BJ (cell line): ENCODE data around the gene DBNL. TPM values are rescaled to one million over a fixed set of nuclear protein-coding genes. Genes with fewer than 3 reads are reported as not detected.

ENCODE experiments used
- CTCF ChIA-PET: fragments of 350-600 bp; formaldehyde crosslinking; extraction: SDS; loops from one replicate; lab custom pipeline; 2021; ENCODE audit warnings: antibody characterized with exemption, inconsistent platforms; lab: Yijun Ruan, JAX
- POLR2A ChIA-PET: fragments of 300-600 bp; sonication (Branson Sonifier 250); formaldehyde crosslinking; extraction: SDS; loops from one replicate; lab custom pipeline; 2021; ENCODE audit warnings: antibody characterized with exemption; lab: Charles Lee
- DNase-seq: peaks from one replicate; pipeline ENCODE4 v3.0.0-alpha.2; 2011; ENCODE audit warnings: low read depth
- H3K27me3 ChIP-seq: 2 replicates; pipeline ENCODE4 v1.6.0; 2011; ENCODE audit warnings: low read length; ENCODE audit not compliant: control insufficient read depth, insufficient read depth
- H3K36me3 ChIP-seq: 2 replicates; pipeline ENCODE4 v1.5.1; 2011; ENCODE audit warnings: low read length; ENCODE audit not compliant: control insufficient read depth, insufficient read depth
- H3K4me3 ChIP-seq: 2 replicates; pipeline ENCODE4 v1.5.1; 2011; ENCODE audit warnings: low read depth, mild to moderate bottlenecking, control low read depth, low read length
- CTCF ChIP-seq: IDR thresholded peaks from 2 replicates; pipeline ENCODE4 v1.5.1; 2011; ENCODE audit warnings: low read depth, mild to moderate bottlenecking, control low read depth, inconsistent platforms, low read length, moderate library complexity; ENCODE audit not compliant: insufficient read depth
- polyA plus RNA-seq: library from polyadenylated mRNA; depleted of rRNA; stranded (reverse); fragments of >200 nt; gene quantifications from 2 replicates; pipeline ENCODE4 v1.2.3, GENCODE V29; 2011

The DBNL gene
- polyA plus RNA-seq, 1 experiment = 140 TPM

- peaks cover 41% of the 10 kb centered on the region for H3K36me3 ChIP-seq
- POLR2A ChIA-PET = no interaction called here
- no peak for DNase-seq
These were observed 8.4 kb downstream of the DBNL start for GRCh38 chr7:44052771-44053365.

GRCh38 chr7:44056681-44057080, 12.2 kb downstream of the DBNL start:
- no peak overlapping the region for H3K4me3 ChIP-seq
- DNase-seq = no peak
- TF ChIP-seq CTCF = no peak
- POLR2A ChIA-PET = no interaction called here
- H3K27me3 ChIP-seq = no peaks in the 10 kb centered on the region
- H3K36me3 ChIP-seq = peaks cover 56% of the 10 kb centered on the region
- CTCF ChIA-PET = interaction anchor here (0.6 to 1.7 kb wide), 2 partner anchors 9 to 402 kb away, joined by 3 to 5 read pairs; partner anchors contain the start of gene PGAM2

More at GRCh38 chr7:44052771-44053365, 8.4 kb downstream of the DBNL start:
- no peak overlapping the region for H3K4me3 ChIP-seq
- H3K27me3 ChIP-seq = no peaks in the 10 kb centered on the region
- CTCF ChIA-PET = no interaction called here
- TF ChIP-seq CTCF = no peak

GRCh38 chr7:44057181-44057848, 12.8 kb downstream of the DBNL start:
- H3K27me3 ChIP-seq = no peaks in the 10 kb centered on the region
- peaks cover 54% of the 10 kb centered on the region for H3K36me3 ChIP-seq
- ChIA-PET POLR2A (no interaction called here), CTCF (interaction anchor here (1.7 kb wide), 1 partner anchor 9 kb away, joined by 5 read pairs; the partner anchor contains the start of gene PGAM2)
- no peak overlapping the region for H3K4me3 ChIP-seq
- DNase-seq = no peak
- TF ChIP-seq CTCF = no peak

- POLR2A ChIA-PET = no interaction called here
These were observed 13.6 kb downstream of the DBNL start for GRCh38 chr7:44057849-44058758.

More at GRCh38 chr7:44057849-44058758, 13.6 kb downstream of the DBNL start:
- DNase-seq = no peak
- CTCF ChIA-PET = interaction anchor here (1.7 kb wide), 1 partner anchor 8 kb away, joined by 5 read pairs; the partner anchor contains the start of gene PGAM2
- no peak for TF ChIP-seq CTCF
- peaks cover 51% of the 10 kb centered on the region for H3K36me3 ChIP-seq
- no peaks in the 10 kb centered on the region for H3K27me3 ChIP-seq
- no peak overlapping the region for H3K4me3 ChIP-seq
